PC-3 (cell line): Measurements from ENCODE around the gene MYH6.

Experiments
- CTCF ChIP-seq: fragments of 300-600 bp; sonication (generic); conservative IDR thresholded peaks from 2 replicates; pipeline ENCODE4 v1.5.1; 2017; ENCODE audit warnings: antibody characterized with exemption, low read depth, mild to moderate bottlenecking, low read length
- EZH2 ChIP-seq: fragments of 300-600 bp; sonication (generic); IDR thresholded peaks from one replicate; pipeline ENCODE4 v1.6.1; 2017; ENCODE audit warnings: antibody characterized with exemption, mild to moderate bottlenecking, low read length; ENCODE audit not compliant: unreplicated experiment
- EZH2phosphoT487 ChIP-seq: fragments of 300-600 bp; sonication (generic); IDR thresholded peaks from 2 replicates; pipeline ENCODE4 v1.6.1; 2018; ENCODE audit warnings: mild to moderate bottlenecking, antibody characterized with exemption, low read length, borderline replicate concordance

GRCh38 chr14:23441076-23441475 is 33.0 kb upstream of the MYH6 start:
- TF ChIP-seq CTCF = no peak
- no peak for TF ChIP-seq EZH2
- TF ChIP-seq EZH2phosphoT487 = no peak
